H1 (cell line): ENCODE results near the gene ZNF143. TPM values are rescaled to one million over a fixed set of nuclear protein-coding genes. Genes with fewer than 3 reads are reported as not detected.

Source experiments
- CTCF ChIA-PET: fragments of 300-600 bp; sonication (Branson Sonifier 250); formaldehyde crosslinking; loops from one replicate; lab custom pipeline; 2021; ENCODE audit not compliant: partially characterized antibody; lab: Charles Lee
- POLR2A ChIA-PET: fragments of 300-600 bp; sonication (Branson Sonifier 250); formaldehyde crosslinking; loops from one replicate; lab custom pipeline; 2021; ENCODE audit warnings: inconsistent platforms; ENCODE audit not compliant: partially characterized antibody; lab: Charles Lee
- DNase-seq, 2 experiments: peaks; one replicate each; pipeline versions ENCODE4 v3.0.0 to v3.0.0-alpha.2; 2010 to 2022; ENCODE audit warnings: low spot score in 2 of 2, low read depth in 1 of 2, mixed read lengths in 1 of 2
- FAIRE-seq: peaks from 2 replicates; lab custom pipeline; 2011; peaks lifted over from hg19 to GRCh38; lab: Jason Lieb, UNC
- H2AFZ ChIP-seq: 2 replicates; pipeline ENCODE4 v1.8.1; 2012; ENCODE audit warnings: low read length, inconsistent platforms
- H2AK5ac ChIP-seq: 2 replicates; pipeline ENCODE4 v1.6.1; 2013; ENCODE audit warnings: low read depth, low read length
- H2BK120ac ChIP-seq: replicated peaks from 2 replicates; pipeline ENCODE3; 2013; ENCODE audit warnings: low read depth, low read length, inconsistent platforms
- H2BK12ac ChIP-seq: 2 replicates; pipeline ENCODE4 v1.6.1; 2013; ENCODE audit warnings: low read depth, low read length
- H2BK15ac ChIP-seq: 2 replicates; pipeline ENCODE4 v1.6.1; 2013; ENCODE audit warnings: low read length
- H2BK20ac ChIP-seq: 2 replicates; pipeline ENCODE4 v1.6.1; 2013; ENCODE audit warnings: low read length
- H2BK5ac ChIP-seq: 2 replicates; pipeline ENCODE4 v1.6.1; 2013; ENCODE audit warnings: low read depth, low read length
- H3K14ac ChIP-seq: 2 replicates; pipeline ENCODE4 v1.6.1; 2013; ENCODE audit warnings: inconsistent platforms; ENCODE audit not compliant: insufficient read length
- H3K18ac ChIP-seq: 2 replicates; pipeline ENCODE4 v1.6.1; 2013; ENCODE audit warnings: low read length; ENCODE audit errors: extremely low read depth
- H3K23ac ChIP-seq: 2 replicates; pipeline ENCODE4 v1.6.1; 2013; ENCODE audit warnings: inconsistent platforms; ENCODE audit not compliant: insufficient read length
- H3K23me2 ChIP-seq: 2 replicates; pipeline ENCODE4 v1.6.1; 2013; ENCODE audit warnings: low read depth, low read length
- H3K27ac ChIP-seq: 2 replicates; pipeline ENCODE4 v1.6.1; 2011; ENCODE audit warnings: low read depth, low read length, inconsistent platforms
- H3K27me3 ChIP-seq, 4 experiments: replicated peaks in 1 of 4; 1 replicate in 1 of 4; 2 replicates in 3 of 4; pipeline versions ENCODE4 v1.6.1 to v1.8.1; 2011 to 2013; ENCODE audit warnings: low read length in 3 of 4, mild to moderate bottlenecking in 3 of 4, inconsistent platforms in 2 of 4, mixed read lengths in 2 of 4, moderate library complexity in 1 of 4; ENCODE audit not compliant: control insufficient read depth in 3 of 4, insufficient read depth in 3 of 4; ENCODE audit errors: extremely low read depth in 1 of 4
- H3K36me3 ChIP-seq, 4 experiments: 2 replicates each; pipeline versions ENCODE4 v1.6.1 to v1.8.1; 2011 to 2013; ENCODE audit warnings: mild to moderate bottlenecking in 4 of 4, low read length in 3 of 4, moderate library complexity in 2 of 4, control low read depth in 1 of 4, inconsistent platforms in 1 of 4; ENCODE audit not compliant: insufficient read depth in 4 of 4, control insufficient read depth in 2 of 4
- H3K4ac ChIP-seq: replicated peaks from 2 replicates; pipeline ENCODE3; 2013; ENCODE audit warnings: low read length, low read depth, mixed read lengths, inconsistent platforms; ENCODE audit not compliant: insufficient read length
- H3K4me1 ChIP-seq, 4 experiments: replicated peaks in 1 of 4; 1 replicate in 1 of 4; 2 replicates in 3 of 4; pipeline versions ENCODE4 v1.6.1 to v1.8.1; 2011 to 2013; ENCODE audit warnings: low read length in 3 of 4, inconsistent platforms in 2 of 4, mixed read lengths in 1 of 4; ENCODE audit not compliant: insufficient read depth in 4 of 4, control insufficient read depth in 3 of 4
- H3K4me2 ChIP-seq, 2 experiments: 2 replicates each; pipeline versions ENCODE4 v1.6.1 to v1.8.1; 2011 to 2013; ENCODE audit warnings: low read depth in 2 of 2, low read length in 2 of 2, control low read depth in 1 of 2, inconsistent platforms in 1 of 2, mild to moderate bottlenecking in 1 of 2; ENCODE audit not compliant: insufficient read depth in 1 of 2
- H3K4me3 ChIP-seq, 4 experiments: fragments of 200-600, 300-600 bp in 1 of 4; sonication (generic), shearing (Covaris generic), sonication (Bioruptor Twin) in 1 of 4; 2 replicates each; pipeline versions ENCODE4 v1.5.1 to v1.8.1; 2011 to 2016; ENCODE audit warnings: low read length in 4 of 4, low read depth in 3 of 4, control low read depth in 2 of 4, inconsistent platforms in 2 of 4, mild to moderate bottlenecking in 2 of 4, mixed read lengths in 1 of 4, moderate library complexity in 1 of 4; ENCODE audit not compliant: insufficient read depth in 2 of 4; ENCODE audit errors: extremely low read depth in 1 of 4
- H3K56ac ChIP-seq: replicated peaks from 2 replicates; pipeline ENCODE3; 2013; ENCODE audit warnings: low read depth, mild to moderate bottlenecking, mixed read lengths, low read length, inconsistent platforms; ENCODE audit not compliant: insufficient read length
- H3K79me1 ChIP-seq: 2 replicates; pipeline ENCODE4 v1.6.1; 2013; ENCODE audit warnings: low read depth, low read length, control low read depth
- H3K79me2 ChIP-seq, 2 experiments: 2 replicates each; pipeline versions ENCODE4 v1.6.1 to v1.8.1; 2012 to 2013; ENCODE audit warnings: low read length in 2 of 2, mild to moderate bottlenecking in 2 of 2, inconsistent platforms in 1 of 2; ENCODE audit not compliant: insufficient read depth in 2 of 2, control insufficient read depth in 1 of 2
- H3K9ac ChIP-seq, 4 experiments: replicated peaks in 1 of 4; 1 replicate in 1 of 4; 2 replicates in 3 of 4; pipeline versions ENCODE4 v1.6.1 to v1.8.1; 2011 to 2013; ENCODE audit warnings: low read depth in 3 of 4, low read length in 3 of 4, control low read depth in 2 of 4, mild to moderate bottlenecking in 2 of 4, moderate library complexity in 2 of 4, inconsistent platforms in 1 of 4; ENCODE audit errors: extremely low read depth in 1 of 4
- H3K9me3 ChIP-seq, 2 experiments: 2 replicates each; pipeline versions ENCODE4 v1.6.1 to v1.8.1; 2012 to 2013; ENCODE audit warnings: mild to moderate bottlenecking in 2 of 2, moderate library complexity in 2 of 2, control low read depth in 1 of 2, inconsistent platforms in 1 of 2, low read depth in 1 of 2, low read length in 1 of 2, mixed read lengths in 1 of 2; ENCODE audit not compliant: insufficient read depth in 2 of 2
- H4K20me1 ChIP-seq, 2 experiments: replicated peaks in 1 of 2; 2 replicates each; pipeline versions ENCODE3 to v1.8.1; 2011 to 2013; ENCODE audit warnings: inconsistent platforms in 2 of 2, low read length in 2 of 2, mild to moderate bottlenecking in 1 of 2; ENCODE audit not compliant: insufficient read depth in 2 of 2, control insufficient read depth in 1 of 2
- H4K5ac ChIP-seq: 2 replicates; pipeline ENCODE4 v1.6.1; 2013; ENCODE audit warnings: low read length, low read depth, mixed read lengths, inconsistent platforms; ENCODE audit not compliant: insufficient read length
- H4K8ac ChIP-seq: 2 replicates; pipeline ENCODE4 v1.8.0; 2013; ENCODE audit warnings: mild to moderate bottlenecking, moderate library complexity, low read length, inconsistent platforms; ENCODE audit not compliant: insufficient read depth; ENCODE audit errors: extremely low read depth
- H4K91ac ChIP-seq: replicated peaks from 2 replicates; pipeline ENCODE3; 2013; ENCODE audit warnings: low read length, mixed read lengths, inconsistent platforms; ENCODE audit not compliant: insufficient read length
- GABPA ChIP-seq: IDR thresholded peaks from 2 replicates; pipeline ENCODE4 v1.6.1; 2011; ENCODE audit warnings: mild to moderate bottlenecking, low read length, moderate library complexity, borderline replicate concordance; ENCODE audit not compliant: insufficient read depth
- KDM5A ChIP-seq: fragments of 200-600 bp; IDR thresholded peaks from 2 replicates; pipeline ENCODE4 v1.7.1; 2012; ENCODE audit warnings: mild to moderate bottlenecking, low read length, inconsistent platforms, mixed read lengths
- WGBS, 2 experiments: shearing (Covaris generic) in 1 of 2; methylation state at CpG; one replicate each; pipeline versions ENCODE4 v1.1.6 to v1.1.7; 2013 to 2015; ENCODE audit warnings: low lambda C conversion rate in 2 of 2, mixed read lengths in 2 of 2, inconsistent platforms in 1 of 2, low coverage in 1 of 2, missing lambda C conversion rate in 1 of 2; ENCODE audit not compliant: insufficient replicate concordance in 2 of 2, insufficient coverage in 1 of 2, insufficient read length in 1 of 2; ENCODE audit errors: extremely low coverage in 1 of 2, missing lambda C conversion rate in 1 of 2; 5-methylcytosine and 5-hydroxymethylcytosine counted together
- polyA plus RNA-seq, 7 experiments: library from polyadenylated mRNA; depleted of rRNA in 3 of 7; stranded (reverse) in 5 of 7; unstranded in 2 of 7; fragments of >200 nt in 5 of 7; fragments of 200-250 nt in 2 of 7; gene quantifications; 1 replicate in 5 of 7; 2 replicates in 1 of 7; 4 replicates in 1 of 7; pipeline versions ENCODE4 v1.2.1 to v1.2.3, GENCODE V29; 2011 to 2013; ENCODE audit warnings: missing spikeins in 2 of 7, mixed read lengths in 2 of 7
- total RNA-seq: library from RNA; stranded (reverse); fragmentation: NEBNext Ultra II Directional; extraction: Animal tissue kit (Norgen Biotek cat#: 25700); gene quantifications from 2 replicates; pipeline ENCODE4 v1.2.1, GENCODE V29; 2021

ZNF143 gene
- total and polyA plus RNA-seq, 2 of the 8 experiments (the other 6 are each of a cell fraction or from before 2014, with no cell fraction given): 43.0 to 69.2 TPM

- peaks cover 0 to 12% of the 10 kb centered on the region in 2 experiments; a peak in 2 of 4 replicates for H3K79me2 ChIP-seq
- FAIRE-seq (no peak), DNase-seq (no peak)
- no peak overlapping the region for H2BK15ac ChIP-seq
- no peak overlapping the region for H4K5ac ChIP-seq
- H3K4me2 ChIP-seq: no peak overlapping the region
- H4K20me1 ChIP-seq: no peaks in the 10 kb centered on the region
- no peak overlapping the region for H2BK20ac ChIP-seq
- H3K23me2 ChIP-seq: no peaks in the 10 kb centered on the region
- H3K56ac ChIP-seq: no peak overlapping the region
- no peak overlapping the region for H2BK5ac ChIP-seq
- H3K18ac ChIP-seq: no peak overlapping the region
- H3K4me1 ChIP-seq: no peaks in the 10 kb centered on the region
- H4K8ac ChIP-seq: no peak overlapping the region
- H2AK5ac ChIP-seq: no peak overlapping the region
- WGBS, 2 experiments: 94% methylated on average over 4 of the region's 5 CpGs; no CpG with 5 or more reads in 1 of the 2 experiments
- no peak overlapping the region for H3K9ac ChIP-seq
- H3K27me3 ChIP-seq: no peaks in the 10 kb centered on the region
- ChIA-PET CTCF (no interaction called here), POLR2A (interaction anchor here (0.6 kb wide), 1 partner anchor 452 kb away, joined by 3 read pairs; the partner anchor contains the start of gene NRIP3)
- H3K14ac ChIP-seq: no peak overlapping the region
- H2BK120ac ChIP-seq: no peak overlapping the region
- peaks cover 7 to 9% of the 10 kb centered on the region in 2 experiments; a peak in 3 of 4 replicates for H3K9me3 ChIP-seq
- no peak overlapping the region for H2BK12ac ChIP-seq
- no peaks in the 10 kb centered on the region for H3K36me3 ChIP-seq
- H2AFZ ChIP-seq: no peak overlapping the region
- no peaks in the 10 kb centered on the region for H3K79me1 ChIP-seq
- no peak overlapping the region for H3K4ac ChIP-seq
- no peak overlapping the region for H4K91ac ChIP-seq
- no peak overlapping the region for H3K23ac ChIP-seq
- H3K4me3 ChIP-seq: no peak overlapping the region
- H3K27ac ChIP-seq: no peak overlapping the region
- TF ChIP-seq KDM5A (no peak), GABPA (no peak)
These were observed 5.1 kb upstream of the ZNF143 start for GRCh38 chr11:9455722-9456121.
